Measurements from ENCODE around the gene TTC1.

TTC1 gene

DNA sequence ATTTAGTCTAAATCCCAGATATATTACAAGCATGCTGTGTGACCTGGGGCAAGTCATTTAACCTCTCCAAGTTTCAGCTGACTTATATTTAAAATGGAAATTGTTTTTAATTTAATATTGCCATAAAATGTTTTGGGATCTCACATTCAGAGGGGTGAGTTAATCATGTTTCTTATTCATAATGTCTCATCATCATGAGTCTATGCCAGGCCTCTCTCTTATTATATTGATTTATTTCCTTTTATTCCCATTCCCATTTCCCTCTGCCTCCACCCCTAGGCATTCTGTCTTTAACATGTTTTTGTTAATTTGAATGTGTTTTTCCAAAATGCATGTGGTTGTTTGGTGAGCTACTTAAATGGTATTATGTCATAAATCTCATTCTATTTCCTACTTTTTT is 39.0 kb upstream of the TTC1 start:
- no peak for DNase-seq (ENCODE audit: low read depth)
- H3K4me3 ChIP-seq (ENCODE audit: control insufficient read depth, low read depth, low read length) = no peak overlapping the region
- TF ChIP-seq, protein P1, sequence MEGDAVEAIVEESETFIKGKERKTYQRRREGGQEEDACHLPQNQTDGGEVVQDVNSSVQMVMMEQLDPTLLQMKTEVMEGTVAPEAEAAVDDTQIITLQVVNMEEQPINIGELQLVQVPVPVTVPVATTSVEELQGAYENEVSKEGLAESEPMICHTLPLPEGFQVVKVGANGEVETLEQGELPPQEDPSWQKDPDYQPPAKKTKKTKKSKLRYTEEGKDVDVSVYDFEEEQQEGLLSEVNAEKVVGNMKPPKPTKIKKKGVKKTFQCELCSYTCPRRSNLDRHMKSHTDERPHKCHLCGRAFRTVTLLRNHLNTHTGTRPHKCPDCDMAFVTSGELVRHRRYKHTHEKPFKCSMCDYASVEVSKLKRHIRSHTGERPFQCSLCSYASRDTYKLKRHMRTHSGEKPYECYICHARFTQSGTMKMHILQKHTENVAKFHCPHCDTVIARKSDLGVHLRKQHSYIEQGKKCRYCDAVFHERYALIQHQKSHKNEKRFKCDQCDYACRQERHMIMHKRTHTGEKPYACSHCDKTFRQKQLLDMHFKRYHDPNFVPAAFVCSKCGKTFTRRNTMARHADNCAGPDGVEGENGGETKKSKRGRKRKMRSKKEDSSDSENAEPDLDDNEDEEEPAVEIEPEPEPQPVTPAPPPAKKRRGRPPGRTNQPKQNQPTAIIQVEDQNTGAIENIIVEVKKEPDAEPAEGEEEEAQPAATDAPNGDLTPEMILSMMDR (IDR thresholded peaks at IDR 0.05; ENCODE audit: control insufficient read depth, insufficient read depth, low read depth, low read length, missing control alignments) = no peak

DNA sequence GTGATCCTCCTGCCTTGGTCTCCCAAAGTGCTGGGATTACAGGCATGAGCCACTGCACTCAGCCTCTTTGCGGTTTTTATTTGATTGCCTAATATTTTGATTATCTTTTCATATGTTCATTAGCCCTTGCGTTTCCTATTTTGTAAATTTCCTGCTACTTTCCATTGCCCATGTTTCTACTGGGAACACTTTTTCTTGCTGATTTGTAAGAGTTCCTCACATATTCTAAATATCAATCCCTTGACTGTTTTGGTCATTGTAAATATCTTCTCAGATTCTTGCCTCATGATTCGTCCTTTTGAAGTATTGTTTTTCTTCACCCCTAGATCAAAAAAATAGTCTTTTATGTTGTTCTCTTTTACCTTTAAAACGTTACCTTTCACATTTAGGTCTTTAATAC is 37.9 kb upstream of the TTC1 start:
- DNase-seq (ENCODE audit: low read depth) = no peak
- TF ChIP-seq, protein P1 (IDR thresholded peaks at IDR 0.05; ENCODE audit: control insufficient read depth, insufficient read depth, low read depth, low read length, missing control alignments) = no peak

DNA sequence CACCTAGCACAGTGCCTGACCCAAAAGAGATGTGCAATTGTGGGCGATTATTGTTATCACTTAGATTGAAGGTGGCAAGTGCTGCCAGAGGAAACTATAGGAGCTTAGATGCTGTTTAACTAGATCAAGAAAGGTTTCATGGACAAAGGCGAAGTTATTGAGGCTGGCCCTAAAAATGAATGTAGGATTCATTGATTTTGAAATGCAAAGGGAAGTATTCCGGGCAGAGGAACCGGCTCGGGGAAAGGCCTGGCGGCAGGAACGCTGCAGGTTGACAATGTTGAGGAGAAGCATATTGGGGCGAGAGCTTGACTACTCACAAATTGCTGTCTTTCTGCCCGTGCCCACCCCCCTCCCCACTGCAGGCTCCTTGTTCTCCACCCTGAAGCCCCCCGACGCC is 37.4 kb upstream of the TTC1 start:
- DNase-seq (ENCODE audit: low read depth) = no peak
- TF ChIP-seq, protein P1 (IDR thresholded peaks at IDR 0.05; ENCODE audit: control insufficient read depth, insufficient read depth, low read depth, low read length, missing control alignments) = no peak
- no peak overlapping the region for H3K4me3 ChIP-seq (ENCODE audit: control insufficient read depth, low read depth, low read length)

More for the DNA sequence above, 37.9 kb upstream of the TTC1 start:
- H3K4me3 ChIP-seq (ENCODE audit: control insufficient read depth, low read depth, low read length) = no peak overlapping the region

DNA sequence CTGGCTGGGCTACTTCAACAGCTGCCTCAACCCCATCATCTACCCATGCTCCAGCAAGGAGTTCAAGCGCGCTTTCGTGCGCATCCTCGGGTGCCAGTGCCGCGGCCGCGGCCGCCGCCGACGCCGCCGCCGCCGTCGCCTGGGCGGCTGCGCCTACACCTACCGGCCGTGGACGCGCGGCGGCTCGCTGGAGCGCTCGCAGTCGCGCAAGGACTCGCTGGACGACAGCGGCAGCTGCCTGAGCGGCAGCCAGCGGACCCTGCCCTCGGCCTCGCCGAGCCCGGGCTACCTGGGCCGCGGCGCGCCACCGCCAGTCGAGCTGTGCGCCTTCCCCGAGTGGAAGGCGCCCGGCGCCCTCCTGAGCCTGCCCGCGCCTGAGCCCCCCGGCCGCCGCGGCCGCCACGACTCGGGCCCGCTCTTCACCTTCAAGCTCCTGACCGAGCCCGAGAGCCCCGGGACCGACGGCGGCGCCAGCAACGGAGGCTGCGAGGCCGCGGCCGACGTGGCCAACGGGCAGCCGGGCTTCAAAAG is 36.9 kb upstream of the TTC1 start:
- TF ChIP-seq, protein P1 (IDR thresholded peaks at IDR 0.05; ENCODE audit: control insufficient read depth, insufficient read depth, low read depth, low read length, missing control alignments) = no peak
- no peak overlapping the region for H3K4me3 ChIP-seq (ENCODE audit: control insufficient read depth, low read depth, low read length)
- DNase-seq (ENCODE audit: low read depth) = no peak

DNA sequence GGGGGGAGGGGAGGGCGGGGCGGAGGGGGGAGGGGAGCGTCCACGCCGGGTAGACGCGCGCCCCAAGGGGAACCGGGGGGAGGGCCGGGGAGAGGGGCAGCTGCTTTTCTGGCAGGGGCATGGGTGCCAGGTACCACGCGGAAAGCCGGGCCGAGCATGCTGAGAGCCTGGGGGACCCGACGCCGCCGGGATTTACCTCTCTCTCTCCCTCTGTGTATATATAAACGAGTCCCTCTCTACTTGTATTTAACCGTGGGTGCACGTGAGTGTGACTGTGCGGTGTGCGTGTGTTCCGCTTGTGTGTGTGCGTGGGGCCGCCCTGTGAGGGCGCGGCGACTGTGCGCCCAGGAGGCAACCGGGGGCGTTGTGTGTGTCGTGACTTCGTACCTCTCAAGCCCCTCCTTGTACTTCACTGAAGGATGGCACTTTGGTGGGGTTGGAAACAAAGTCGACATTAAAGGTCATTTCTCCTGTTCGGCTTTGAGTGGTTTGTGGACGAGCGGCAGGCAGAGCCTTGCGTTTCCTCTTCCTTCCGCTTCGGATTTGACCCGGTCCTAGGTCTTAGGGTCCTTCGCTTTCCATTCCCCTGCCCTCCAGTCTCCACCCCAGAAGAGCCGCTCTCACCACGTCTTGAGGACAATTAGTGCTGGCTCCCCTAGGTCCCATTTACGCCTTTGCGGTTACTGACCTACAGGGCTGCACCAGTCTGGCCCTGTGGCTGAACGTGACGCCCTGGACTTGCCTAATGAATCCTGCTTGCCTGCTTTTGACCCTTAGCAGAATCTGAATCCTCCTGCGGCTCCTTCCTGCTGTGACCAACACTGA is 36.2 kb upstream of the TTC1 start:
- TF ChIP-seq, protein P1 (IDR thresholded peaks at IDR 0.05; ENCODE audit: control insufficient read depth, insufficient read depth, low read depth, low read length, missing control alignments) = no peak
- no peak for DNase-seq (ENCODE audit: low read depth)
- no peak overlapping the region for H3K4me3 ChIP-seq (ENCODE audit: control insufficient read depth, low read depth, low read length)

DNA sequence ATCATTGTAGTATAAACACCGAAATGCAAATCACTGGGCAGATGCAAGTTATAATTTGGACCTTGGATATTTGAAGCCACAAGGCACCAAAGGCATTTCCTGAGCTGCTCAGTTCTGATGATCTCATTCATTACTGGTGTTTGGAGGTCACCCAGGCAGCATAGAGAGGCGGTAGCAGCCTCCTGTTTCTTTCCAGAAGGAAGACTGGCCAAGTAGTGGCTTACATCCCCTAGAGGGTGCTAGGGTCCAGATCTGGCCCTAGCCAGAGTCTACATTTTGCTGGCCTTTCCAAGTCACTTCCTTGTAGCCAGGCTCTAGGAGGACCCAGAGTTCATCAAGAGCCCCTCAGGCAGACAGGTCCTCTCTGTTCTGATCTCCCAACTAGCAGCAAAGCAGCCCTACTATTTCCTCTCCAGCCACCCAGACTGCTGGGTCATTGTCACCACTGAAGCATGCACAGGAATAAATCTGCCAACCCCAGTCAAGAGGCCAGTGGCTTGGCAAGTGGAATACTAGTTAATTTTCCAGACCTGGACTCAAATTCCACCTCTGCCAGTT is 33.4 kb upstream of the TTC1 start:
- no peak overlapping the region for H3K4me3 ChIP-seq (ENCODE audit: control insufficient read depth, low read depth, low read length)
- peak; percentile 85 for DNase-seq (ENCODE audit: low read depth)
- TF ChIP-seq, protein P1 (IDR thresholded peaks at IDR 0.05; ENCODE audit: control insufficient read depth, insufficient read depth, low read depth, low read length, missing control alignments) = peak; percentile 70

All from AG09309 (cell line).